Kidney epithelial cell (primary cell): Measurements from ENCODE around the gene HSD11B2. TPM values are rescaled to one million over a fixed set of nuclear protein-coding genes. Genes with fewer than 3 reads are reported as not detected.

Experiments used
- DNase-seq: peaks from one replicate; pipeline ENCODE4 v3.0.0-alpha.2; 2010; ENCODE audit warnings: low read depth
- H3K27me3 ChIP-seq: 2 replicates; pipeline ENCODE4 v1.6.0; 2011; ENCODE audit warnings: low read length; ENCODE audit not compliant: control insufficient read depth, insufficient read depth
- H3K36me3 ChIP-seq: 2 replicates; pipeline ENCODE4 v1.5.1; 2011; ENCODE audit warnings: low read length; ENCODE audit not compliant: control insufficient read depth, insufficient read depth
- H3K4me3 ChIP-seq: 2 replicates; pipeline ENCODE4 v1.5.1; 2011; ENCODE audit warnings: low read depth, mild to moderate bottlenecking, control low read depth, low read length
- CTCF ChIP-seq: IDR thresholded peaks from 2 replicates; pipeline ENCODE4 v1.5.1; 2011; ENCODE audit warnings: mild to moderate bottlenecking, moderate library complexity, low read length, control low read depth, inconsistent platforms; ENCODE audit not compliant: insufficient read depth, poor library complexity, severe bottlenecking
- total RNA-seq: library from RNA; depleted of rRNA; stranded (reverse); fragments of >200 nt; gene quantifications from 2 replicates; pipeline ENCODE4 v1.2.3, GENCODE V29; 2015

The HSD11B2 gene
- total RNA-seq, 1 donor from 2014 or later = 5.8 TPM

- no peaks in the 10 kb centered on the region for H3K36me3 ChIP-seq
- no peak for DNase-seq
- no peak for TF ChIP-seq CTCF
- H3K27me3 ChIP-seq = peaks cover 49% of the 10 kb centered on the region
- H3K4me3 ChIP-seq = peak overlapping the region; percentile 24
Observed at GRCh38 chr16:67429799-67430503, 970 bp upstream of the HSD11B2 start.

GRCh38 chr16:67430504-67430976 lies 381 bp upstream of the HSD11B2 start:
- TF ChIP-seq CTCF = no peak
- no peak for DNase-seq

GRCh38 chr16:67431775-67432505 lies 1.0 kb downstream of the HSD11B2 start:
- DNase-seq = no peak
- Histone ChIP-seq H3K27me3 (peaks cover 34% of the 10 kb centered on the region), H3K4me3 (no peak overlapping the region), H3K36me3 (no peaks in the 10 kb centered on the region)
- no peak for TF ChIP-seq CTCF

More at GRCh38 chr16:67430504-67430976, 381 bp upstream of the HSD11B2 start:
- Histone ChIP-seq H3K4me3 (peak overlapping the region; percentile 24), H3K27me3 (peaks cover 46% of the 10 kb centered on the region), H3K36me3 (no peaks in the 10 kb centered on the region)

GRCh38 chr16:67432506-67432890 lies 1.6 kb downstream of the HSD11B2 start:
- TF ChIP-seq CTCF = no peak
- H3K27me3 ChIP-seq = peaks cover 34% of the 10 kb centered on the region
- H3K36me3 ChIP-seq = no peaks in the 10 kb centered on the region
- no peak for DNase-seq
- H3K4me3 ChIP-seq = no peak overlapping the region

- no peak for TF ChIP-seq CTCF
- DNase-seq = no peak
- no peaks in the 10 kb centered on the region for H3K36me3 ChIP-seq
- H3K27me3 ChIP-seq = peaks cover 30% of the 10 kb centered on the region
- H3K4me3 ChIP-seq = no peak overlapping the region
Observed at GRCh38 chr16:67433131-67433719, 2.3 kb downstream of the HSD11B2 start.
